HG03066 (cell line): ENCODE measurements around the gene SLC22A23.

ENCODE experiments used
- ATAC-seq: cut with Tn5 transposase; IDR thresholded peaks from one replicate; pipeline ENCODE4 v1.9.1; 2021; ENCODE audit warnings: low read depth; ENCODE audit not compliant: unreplicated experiment

The SLC22A23 gene

GRCh38 chr6:3407840-3408239 lies 49.0 kb downstream of the SLC22A23 start:
- no peak for ATAC-seq

- no peak for ATAC-seq
Measured at GRCh38 chr6:3406891-3407809, 49.7 kb downstream of the SLC22A23 start.

GRCh38 chr6:3406362-3406821 lies 50.5 kb downstream of the SLC22A23 start:
- no peak for ATAC-seq

GRCh38 chr6:3405679-3406078 lies 51.2 kb downstream of the SLC22A23 start:
- ATAC-seq, result no peak

- no peak for ATAC-seq
Measured at GRCh38 chr6:3405182-3405518, 51.7 kb downstream of the SLC22A23 start.

GRCh38 chr6:3403238-3404173 lies 53.3 kb downstream of the SLC22A23 start:
- no peak for ATAC-seq

- ATAC-seq, result no peak
Measured at GRCh38 chr6:3402310-3403237, 54.3 kb downstream of the SLC22A23 start.

- ATAC-seq, result no peak
Measured at GRCh38 chr6:3400162-3400561, 56.7 kb downstream of the SLC22A23 start.

- ATAC-seq, result no peak
Measured at GRCh38 chr6:3398755-3399696, 57.8 kb downstream of the SLC22A23 start.

GRCh38 chr6:3398165-3398562 lies 58.7 kb downstream of the SLC22A23 start:
- no peak for ATAC-seq

GRCh38 chr6:3397229-3398164 lies 59.4 kb downstream of the SLC22A23 start:
- ATAC-seq, result no peak

GRCh38 chr6:3396503-3397180 lies 60.2 kb downstream of the SLC22A23 start:
- ATAC-seq, result no peak

- no peak for ATAC-seq
Measured at GRCh38 chr6:3394671-3395070, 62.2 kb downstream of the SLC22A23 start.

- no peak for ATAC-seq
Measured at GRCh38 chr6:3393836-3394202, 63.0 kb downstream of the SLC22A23 start.

GRCh38 chr6:3392930-3393835 lies 63.7 kb downstream of the SLC22A23 start:
- no peak for ATAC-seq

- no peak for ATAC-seq
Measured at GRCh38 chr6:3391902-3392458, 64.9 kb downstream of the SLC22A23 start.
